ENCODE results near the gene DPEP1. TPM values are rescaled to one million over a fixed set of nuclear protein-coding genes. Genes with fewer than 3 reads are reported as not detected.

Gene DPEP1
- total RNA-seq, 1 experiment from 2014 or later: 0.49 TPM

- Histone ChIP-seq H3K4me3 (ENCODE audit: low read depth, low read length, poor library complexity, severe bottlenecking) (peak overlapping the region; percentile 66), H3K9me3 (ENCODE audit: low read depth, low read length, poor library complexity, severe bottlenecking) (no peaks in the 10 kb centered on the region), H3K27me3 (replicated peaks; ENCODE audit: insufficient read depth, low read depth, low read length, poor library complexity) (no peaks in the 10 kb centered on the region), H3K36me3 (ENCODE audit: insufficient read depth, low read length, poor library complexity, severe bottlenecking) (peaks cover 17% of the 10 kb centered on the region), H3K27ac (ENCODE audit: low read depth, low read length, poor library complexity, severe bottlenecking) (peak overlapping the region; percentile 77), H3K4me1 (ENCODE audit: insufficient read depth, low read length, poor library complexity, severe bottlenecking) (peaks cover 17% of the 10 kb centered on the region)
- CTCF ChIA-PET: no interaction called here
- POLR2A ChIA-PET (ENCODE audit: low non-redundant PET): no interaction called here
- intact Hi-C loops (cut with micrococcal nuclease; ENCODE audit: unreplicated experiment): loop anchor here (1.0 kb wide), 1 partner anchor 67 kb away; no protein-coding TSS in a partner anchor
- DNase-seq (ENCODE audit: low spot score): no peak
- no TSS peak for BruUV-seq (replicated peaks)
- TF ChIP-seq CTCF (conservative IDR thresholded peaks at IDR 0.05; ENCODE audit: low read depth, low read length) (no peak), EZH2 (IDR thresholded peaks at IDR 0.05; ENCODE audit: borderline replicate concordance, low read depth, low read length, poor library complexity, severe bottlenecking) (no peak)
Measured at GRCh38 chr16:89573826-89574680, 39.4 kb upstream of the DPEP1 start.

GRCh38 chr16:89574681-89575246 lies 38.7 kb upstream of the DPEP1 start:
- POLR2A ChIA-PET (ENCODE audit: low non-redundant PET): interaction anchor here (0.6 kb wide), 1 partner anchor 8 kb away, joined by 9 read pairs; no protein-coding TSS in a partner anchor
- Histone ChIP-seq H3K9me3 (ENCODE audit: low read depth, low read length, poor library complexity, severe bottlenecking) (no peaks in the 10 kb centered on the region), H3K27ac (ENCODE audit: low read depth, low read length, poor library complexity, severe bottlenecking) (peak overlapping the region; percentile 77), H3K4me1 (ENCODE audit: insufficient read depth, low read length, poor library complexity, severe bottlenecking) (peaks cover 17% of the 10 kb centered on the region), H3K27me3 (replicated peaks; ENCODE audit: insufficient read depth, low read depth, low read length, poor library complexity) (no peaks in the 10 kb centered on the region), H3K4me3 (ENCODE audit: low read depth, low read length, poor library complexity, severe bottlenecking) (peak overlapping the region; percentile 66), H3K36me3 (ENCODE audit: insufficient read depth, low read length, poor library complexity, severe bottlenecking) (peaks cover 22% of the 10 kb centered on the region)
- no TSS peak for BruUV-seq (replicated peaks)
- CTCF ChIA-PET: interaction anchor here (0.7 kb wide), 1 partner anchor 263 kb away, joined by 7 read pairs; no protein-coding TSS in a partner anchor
- intact Hi-C loops (cut with micrococcal nuclease; ENCODE audit: unreplicated experiment): loop anchor here (1.0 kb wide), 1 partner anchor 67 kb away; no protein-coding TSS in a partner anchor
- peak; percentile 87 for DNase-seq (ENCODE audit: low spot score)
- TF ChIP-seq CTCF (conservative IDR thresholded peaks at IDR 0.05; ENCODE audit: low read depth, low read length) (peak; percentile 61), EZH2 (IDR thresholded peaks at IDR 0.05; ENCODE audit: borderline replicate concordance, low read depth, low read length, poor library complexity, severe bottlenecking) (no peak)

GRCh38 chr16:89575247-89576152 lies 37.9 kb upstream of the DPEP1 start, which contains the start of gene CPNE7:
CPNE7 (plus strand) TSS chr16:89575758; CDS start chr16:89575898, 140 bp downstream.
- peak; percentile 60 for DNase-seq (ENCODE audit: low spot score)
- TF ChIP-seq EZH2 (IDR thresholded peaks at IDR 0.05; ENCODE audit: borderline replicate concordance, low read depth, low read length, poor library complexity, severe bottlenecking) (no peak), CTCF (conservative IDR thresholded peaks at IDR 0.05; ENCODE audit: low read depth, low read length) (no peak)
- Histone ChIP-seq H3K9me3 (ENCODE audit: low read depth, low read length, poor library complexity, severe bottlenecking) (no peaks in the 10 kb centered on the region), H3K36me3 (ENCODE audit: insufficient read depth, low read length, poor library complexity, severe bottlenecking) (peaks cover 24% of the 10 kb centered on the region), H3K27me3 (replicated peaks; ENCODE audit: insufficient read depth, low read depth, low read length, poor library complexity) (no peaks in the 10 kb centered on the region), H3K27ac (ENCODE audit: low read depth, low read length, poor library complexity, severe bottlenecking) (peak within 1 kb of the TSS; percentile 83), H3K4me1 (ENCODE audit: insufficient read depth, low read length, poor library complexity, severe bottlenecking) (peaks cover 17% of the 10 kb centered on the region), H3K4me3 (ENCODE audit: low read depth, low read length, poor library complexity, severe bottlenecking) (peak within 1 kb of the TSS; percentile 66)
- ChIA-PET POLR2A (ENCODE audit: low non-redundant PET) (interaction anchor here (0.6 kb wide), 1 partner anchor 8 kb away, joined by 9 read pairs; no protein-coding TSS in a partner anchor), CTCF (interaction anchor here (0.7 kb wide), 1 partner anchor 262 kb away, joined by 7 read pairs; no protein-coding TSS in a partner anchor)
- intact Hi-C loops (cut with micrococcal nuclease; ENCODE audit: unreplicated experiment): no loop called here
- no TSS peak for BruUV-seq (replicated peaks)
